ENCODE data around the gene USP22.
A peak's percentile ranks its signal among the peaks of the same experiment; 100 is the strongest.
"Not testable (repeated sequence)": the region's sequence is repeated elsewhere in the genome, so short reads cannot be mapped to it uniquely, and the experiment has no call there.

USP22 gene

DNA sequence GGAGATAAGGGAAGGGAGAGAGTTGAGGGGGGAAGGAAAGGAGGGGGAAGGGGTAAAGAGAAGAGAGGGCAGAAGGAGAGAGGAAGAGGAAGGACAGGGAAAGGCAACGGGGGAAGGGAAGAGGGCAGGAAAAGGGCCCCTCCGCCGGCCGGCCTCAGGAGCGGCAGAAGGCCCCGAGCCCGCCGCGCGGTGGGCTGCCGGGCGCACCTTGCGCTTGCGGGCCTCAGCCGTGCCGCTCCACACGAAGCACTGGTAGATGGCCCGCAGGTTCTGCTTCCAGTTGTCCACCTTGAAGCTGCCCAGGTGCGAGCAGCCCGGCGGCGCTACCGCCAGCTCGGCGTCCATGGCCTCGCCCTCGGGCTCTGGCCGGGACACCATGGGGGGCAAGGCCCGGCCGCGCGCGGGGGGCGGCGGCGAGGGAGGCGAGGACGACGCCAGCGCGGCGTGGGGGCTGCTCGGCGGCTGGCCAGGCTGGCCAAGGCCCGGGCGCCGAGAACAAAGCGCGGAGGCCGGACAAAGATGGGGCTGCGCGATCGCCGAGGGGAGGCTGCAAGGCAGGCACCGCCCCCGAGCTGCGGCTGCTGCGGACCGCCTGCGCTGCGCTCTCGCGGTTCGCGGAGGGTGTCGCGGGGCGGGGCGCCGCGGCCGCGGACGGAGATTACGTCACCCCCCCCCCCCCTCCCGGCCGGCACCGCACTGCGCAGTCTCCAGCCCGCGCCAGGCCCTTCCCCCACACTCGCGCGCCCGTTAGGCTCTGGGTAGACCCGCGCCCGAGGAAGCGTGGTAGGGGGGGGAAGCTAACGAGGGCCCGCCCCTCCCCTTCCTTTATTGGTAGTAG lies at the start of gene USP22:
Gene USP22 (minus strand): TSS at position 554 of the 838 bp plus-strand sequence. CDS start 176 bp downstream, at position 378.
- DNase-seq = peak; percentile 9

DNA sequence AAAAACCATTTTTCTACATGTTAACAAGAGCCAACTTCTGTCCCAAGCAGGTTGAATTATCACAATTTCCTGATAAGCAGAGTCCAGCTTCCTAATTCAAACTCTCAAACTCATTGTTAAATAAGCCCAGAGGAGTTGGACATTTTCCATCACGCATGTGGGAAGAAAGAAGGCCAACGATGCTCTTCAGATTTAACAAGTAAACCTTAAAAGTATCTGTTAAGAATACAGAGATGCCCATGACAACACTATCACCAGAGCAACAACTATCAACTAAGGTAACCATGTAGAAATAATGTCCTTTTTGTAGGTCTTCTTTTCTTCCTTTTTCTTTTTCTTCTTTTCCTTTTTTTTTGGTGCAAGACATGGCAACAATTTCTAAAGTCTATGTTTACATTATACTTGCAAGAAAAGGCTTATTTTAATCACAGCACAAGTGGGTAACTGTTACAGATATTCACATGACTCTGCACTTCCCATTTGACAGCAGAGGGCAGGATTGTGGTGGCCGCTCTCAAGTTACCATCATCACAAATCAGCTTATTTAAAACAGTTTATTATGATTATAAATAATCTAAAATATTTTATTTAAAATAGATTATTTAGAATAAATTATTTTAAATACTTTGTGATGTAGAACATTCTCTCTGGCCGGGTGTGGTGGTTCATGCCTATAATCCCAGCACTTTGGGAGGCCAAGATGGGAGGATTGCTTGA lies 48.2 kb upstream of the USP22 start:
- no peak for DNase-seq

DNA sequence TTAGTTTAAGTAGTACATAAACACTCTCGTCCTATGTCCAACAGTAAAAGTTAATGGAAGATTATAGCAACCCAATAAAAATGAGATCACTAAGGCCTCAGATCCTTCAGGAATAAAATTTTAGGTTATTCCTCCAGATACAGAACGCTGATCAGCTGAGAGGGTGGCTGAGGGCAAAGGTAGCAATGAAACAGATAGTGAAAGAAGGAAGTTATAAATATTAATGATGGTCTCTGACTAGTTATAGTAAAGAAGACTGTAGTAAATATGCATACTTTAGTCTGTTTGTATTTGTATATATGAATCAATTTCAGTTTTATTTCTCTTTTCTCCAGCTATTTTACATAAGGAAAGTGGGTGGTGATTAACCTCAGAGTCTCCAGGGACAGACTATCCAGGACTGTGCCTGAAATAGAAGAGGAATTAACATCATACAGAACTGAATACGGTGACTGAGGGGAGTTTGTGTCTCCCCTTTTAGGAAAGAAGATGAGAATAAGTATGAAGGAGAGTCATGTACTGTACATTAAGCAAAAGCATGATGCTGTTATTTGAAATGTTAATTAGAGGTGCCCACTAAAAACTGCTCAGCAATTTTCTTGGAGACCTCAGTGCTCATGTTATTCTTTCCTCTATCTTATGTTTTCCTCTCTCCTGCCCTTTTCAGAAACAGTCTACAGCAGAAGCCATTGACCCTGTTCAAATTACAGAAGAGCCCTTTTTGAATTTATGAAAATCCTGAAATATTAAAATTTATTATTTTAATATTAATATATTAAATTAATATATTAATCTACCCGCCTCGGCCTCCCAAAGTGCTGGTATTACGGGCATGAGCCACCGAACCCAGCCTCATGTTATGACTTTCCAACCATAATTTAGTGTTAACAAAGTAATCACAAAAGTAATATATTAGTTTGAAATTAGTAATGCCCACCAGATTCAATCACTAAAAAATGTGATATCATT lies 47.4 kb upstream of the USP22 start:
- DNase-seq = no peak

DNA sequence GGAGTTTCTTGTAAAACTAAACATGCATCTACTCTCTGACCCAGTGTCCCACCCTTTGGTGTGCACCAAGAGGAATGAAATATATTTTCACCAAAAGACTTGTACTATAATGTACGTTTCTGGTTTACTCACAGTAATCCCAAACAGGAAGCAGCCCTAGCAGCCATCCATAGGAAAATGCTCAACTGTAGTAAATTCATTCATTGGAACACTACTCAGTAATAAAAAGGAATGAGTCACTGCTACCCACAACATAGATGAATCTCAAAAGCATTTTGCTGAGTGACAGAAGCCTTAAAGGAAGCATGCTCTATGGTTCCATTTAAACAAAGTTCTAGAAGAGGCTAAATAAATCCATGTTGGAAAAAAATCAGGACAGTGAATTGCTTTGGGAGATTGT lies 46.3 kb upstream of the USP22 start:
- DNase-seq = no peak

DNA sequence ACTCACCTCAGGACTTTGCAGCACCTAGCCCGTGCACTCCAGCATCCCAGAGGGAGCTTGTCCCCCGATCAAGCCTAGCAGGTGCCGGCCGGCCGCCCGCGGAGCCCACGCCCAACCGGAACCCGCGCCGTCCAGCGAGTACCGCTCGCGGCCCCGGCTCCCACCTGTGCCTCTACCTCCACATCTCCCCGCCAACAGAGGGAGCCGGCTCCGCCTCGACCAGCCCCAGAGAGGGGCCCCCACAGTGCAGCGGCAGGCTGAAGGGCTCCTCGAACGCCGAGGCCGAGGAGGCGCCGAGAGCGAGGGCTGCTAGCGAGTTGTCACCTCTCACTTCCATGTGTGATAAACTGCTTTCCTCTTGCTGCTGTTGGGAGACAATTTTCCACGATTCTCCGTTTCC lies 42.9 kb upstream of the USP22 start:
- DNase-seq = no peak

DNA sequence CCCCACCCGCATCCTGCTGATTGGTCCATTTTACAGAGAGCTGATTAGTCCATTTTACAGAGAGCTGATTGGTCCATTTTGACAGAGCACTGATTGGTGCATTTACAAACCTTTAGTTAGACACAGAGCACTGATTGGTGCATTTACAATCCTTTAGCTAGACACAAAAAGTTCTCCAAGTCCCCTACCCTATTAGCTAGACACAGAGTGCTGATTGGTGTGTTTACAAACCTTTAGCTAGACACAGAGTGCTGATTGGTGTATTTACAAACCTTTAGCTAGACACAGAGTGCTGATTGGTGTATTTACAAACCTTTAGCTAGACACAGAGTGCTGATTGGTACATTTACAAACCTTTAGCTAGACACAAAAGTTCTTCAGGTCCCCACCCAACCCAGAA lies 42.5 kb upstream of the USP22 start:
- DNase-seq = not testable (repeated sequence)

DNA sequence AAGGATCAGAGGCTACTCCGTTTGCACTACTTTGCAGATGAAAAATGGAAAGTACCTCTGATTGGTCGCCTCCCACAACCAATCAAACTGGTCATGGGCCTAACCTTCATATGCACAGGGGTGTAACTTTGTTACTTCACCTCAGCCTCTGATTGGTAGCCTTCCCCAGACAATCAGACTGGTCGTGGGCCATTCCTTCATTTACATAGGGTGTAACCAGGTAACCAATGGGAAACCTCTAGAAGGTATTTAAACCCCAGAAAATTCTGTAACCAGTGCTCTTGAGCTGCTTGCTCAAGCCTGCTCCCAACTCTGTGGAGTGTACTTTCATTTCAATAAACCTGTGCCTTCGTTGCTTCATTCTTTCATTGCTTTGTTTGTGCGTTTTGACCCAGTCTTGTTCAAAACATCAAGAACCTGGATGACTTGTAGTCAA lies 39.2 kb upstream of the USP22 start:
- no peak for DNase-seq

DNA sequence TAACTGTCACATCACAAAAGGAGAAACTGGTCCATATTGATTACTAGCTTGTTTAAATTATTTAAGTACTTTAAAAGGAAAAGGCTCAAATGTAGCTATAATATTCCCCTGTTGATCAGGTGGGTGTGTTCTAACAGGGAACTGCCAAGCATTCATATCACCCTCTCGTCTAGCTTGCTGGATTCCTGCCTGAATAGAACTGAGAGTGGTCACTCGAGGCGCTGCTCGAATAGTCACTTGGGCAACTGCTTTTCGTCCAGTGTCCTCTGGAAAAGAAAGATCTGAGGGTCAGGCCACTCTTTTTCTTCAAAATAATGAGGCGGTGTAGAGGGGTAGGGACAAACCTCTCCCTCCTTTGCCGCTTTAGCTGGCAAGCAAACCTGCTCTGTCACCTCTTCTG lies 36.4 kb upstream of the USP22 start:
- no peak for DNase-seq

DNA sequence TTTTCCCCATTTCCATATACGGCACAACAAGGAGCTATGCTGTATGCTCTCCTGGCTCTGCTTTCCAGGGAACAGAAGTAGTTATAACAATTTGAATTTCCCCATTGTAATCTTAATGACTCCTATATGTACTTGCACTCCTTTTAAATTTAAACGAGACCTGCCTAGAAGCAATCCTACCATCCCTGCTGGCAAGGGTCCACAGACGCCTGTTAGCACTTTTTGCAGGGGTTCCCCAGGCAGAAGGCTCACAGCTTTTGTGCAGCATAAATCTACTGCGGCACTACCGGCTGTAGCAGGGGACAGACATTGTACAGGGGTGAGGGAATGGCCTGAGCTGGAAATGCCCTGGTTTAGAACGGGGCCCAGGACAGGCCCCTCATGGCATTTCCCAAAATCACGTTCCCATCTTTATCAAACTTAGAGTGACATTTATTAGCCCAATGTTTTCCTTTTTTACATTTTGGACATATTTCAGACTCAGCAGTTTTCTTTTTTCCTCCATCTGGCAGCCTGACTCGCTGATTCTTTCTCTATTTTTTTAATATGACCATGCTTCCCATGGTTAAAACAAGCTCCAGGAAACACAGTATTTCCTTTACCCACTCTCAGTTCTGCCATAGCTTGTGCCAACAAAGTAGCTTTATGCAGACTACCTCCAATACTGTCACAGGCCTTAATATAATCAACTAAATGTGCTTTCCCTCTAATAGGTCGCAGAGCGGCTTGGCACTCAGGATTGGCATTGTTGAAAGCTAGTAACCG lies 35.4 kb upstream of the USP22 start:
- DNase-seq = no peak

DNA sequence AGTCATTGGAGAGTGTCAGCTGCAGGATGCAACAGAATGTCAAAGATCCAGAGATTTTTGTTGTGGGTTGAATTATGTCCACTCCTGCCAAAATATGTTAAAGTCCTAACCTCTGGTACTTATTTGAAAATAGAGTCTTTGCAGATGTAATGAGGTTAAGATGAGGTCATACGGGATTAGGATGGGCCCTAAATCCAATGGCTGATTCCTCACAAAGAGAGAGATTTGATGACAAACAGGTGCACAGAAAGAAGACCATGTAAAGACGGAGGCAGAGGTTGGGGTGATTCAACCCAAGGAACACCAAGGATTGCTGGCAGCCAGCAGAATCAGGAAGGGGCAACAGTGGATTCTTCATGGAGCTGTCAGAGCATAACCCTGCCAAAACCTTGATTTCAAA lies 34.5 kb upstream of the USP22 start:
- DNase-seq = no peak

DNA sequence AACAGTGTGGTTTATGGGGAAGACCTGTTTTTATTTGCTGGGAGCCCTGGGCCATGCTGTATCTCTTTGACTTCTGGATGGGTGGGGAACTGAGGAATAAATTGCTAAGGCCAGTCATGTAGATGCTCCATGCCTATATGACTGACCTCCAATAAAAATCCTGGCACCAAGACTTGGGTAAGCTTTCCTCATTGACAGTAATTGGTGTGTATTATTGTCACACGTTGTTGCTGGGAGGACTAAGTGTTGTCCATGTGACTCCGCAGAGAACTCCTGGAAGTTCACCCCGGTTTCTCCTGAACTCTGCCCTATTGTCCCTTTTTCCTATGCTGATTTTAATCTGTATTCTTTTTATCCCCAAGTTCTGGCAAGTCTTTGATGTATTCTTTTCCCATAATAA lies 33.4 kb upstream of the USP22 start:
- DNase-seq = no peak

DNA sequence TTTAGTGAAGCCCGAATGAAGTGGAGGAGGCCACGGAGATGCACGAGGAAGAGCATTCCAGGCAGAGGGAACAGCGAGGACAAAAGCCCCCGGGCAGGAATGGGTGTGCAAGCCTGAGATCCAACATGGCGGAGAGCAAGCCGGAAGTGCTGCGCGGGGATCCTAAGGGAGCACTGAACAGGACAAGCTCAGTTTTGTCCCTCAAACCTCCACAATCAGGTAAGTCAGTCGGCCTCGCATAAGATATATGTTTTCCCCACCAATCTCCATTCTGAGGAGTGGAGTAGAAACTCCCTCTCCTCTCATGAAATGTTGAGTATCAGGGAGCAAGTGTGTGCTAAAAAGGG lies 32.9 kb upstream of the USP22 start:
- no peak for DNase-seq

DNA sequence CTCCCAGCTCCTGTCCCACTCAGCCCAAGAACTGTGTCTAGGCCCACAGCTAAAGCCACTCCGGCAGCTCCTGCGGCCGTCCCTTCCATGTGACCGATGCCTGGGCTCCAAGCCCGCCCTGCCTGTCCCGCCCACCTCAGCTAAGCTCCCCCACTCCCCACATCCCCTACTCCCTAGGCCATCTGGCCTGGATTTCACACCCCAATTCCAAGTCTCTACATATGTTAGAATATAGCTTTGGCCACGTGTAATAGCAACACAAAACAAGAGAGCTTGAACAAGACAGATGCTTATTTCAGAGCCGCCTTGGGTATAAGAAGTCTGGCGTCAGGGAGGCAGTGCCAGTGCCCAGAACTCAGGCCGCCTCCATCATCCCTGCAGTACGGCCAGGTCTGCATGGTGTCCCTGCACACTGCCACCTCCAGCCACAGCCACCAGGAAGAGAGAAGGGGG lies 30.0 kb upstream of the USP22 start:
- DNase-seq = no peak

DNA sequence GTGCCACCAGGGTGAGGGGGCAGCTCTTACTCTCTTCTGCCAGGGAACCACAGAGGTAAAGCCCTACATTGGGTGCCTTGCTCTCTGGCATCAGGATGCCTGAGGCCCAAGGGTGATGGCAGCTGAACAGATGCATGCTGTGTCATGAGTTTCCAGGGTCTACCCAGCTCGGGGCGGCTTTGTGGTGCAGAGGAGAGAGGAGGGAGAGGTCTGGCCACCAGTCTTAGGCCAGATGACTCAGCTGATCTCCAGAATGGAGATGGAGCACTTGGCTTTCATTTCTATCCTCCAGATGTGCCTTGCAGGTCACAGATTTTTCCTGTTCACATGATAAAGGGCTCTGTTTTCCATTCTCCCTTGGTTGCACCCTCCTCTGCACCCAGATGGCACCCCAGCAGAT lies 23.6 kb upstream of the USP22 start:
- DNase-seq = no peak

DNA sequence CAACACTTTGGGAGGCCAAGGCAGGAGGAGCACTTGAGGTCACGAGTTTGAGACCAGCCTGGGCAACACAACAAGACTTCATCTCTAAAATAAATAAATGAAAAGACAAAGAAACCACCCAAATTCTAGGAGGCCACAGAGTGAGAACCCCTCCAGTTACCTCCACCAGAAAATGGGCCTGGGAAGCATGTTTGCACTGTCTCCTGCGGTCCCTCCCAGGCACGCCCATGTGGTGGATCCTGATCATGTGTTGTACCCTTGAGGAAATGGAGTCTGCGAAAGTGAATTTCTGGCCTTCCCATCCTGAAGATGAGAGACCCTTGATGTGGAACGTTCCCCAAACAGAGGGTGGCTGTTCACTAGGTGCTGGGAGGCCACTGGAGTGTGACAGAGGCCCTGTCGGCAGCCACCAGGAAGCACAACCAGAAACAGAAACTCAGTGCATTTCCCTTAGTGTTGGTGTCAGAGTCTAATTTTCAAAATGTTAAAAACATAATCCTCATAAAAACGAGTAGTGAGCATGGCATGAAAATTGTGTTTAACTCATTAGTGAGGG lies 19.2 kb upstream of the USP22 start:
- DNase-seq = no peak

DNA sequence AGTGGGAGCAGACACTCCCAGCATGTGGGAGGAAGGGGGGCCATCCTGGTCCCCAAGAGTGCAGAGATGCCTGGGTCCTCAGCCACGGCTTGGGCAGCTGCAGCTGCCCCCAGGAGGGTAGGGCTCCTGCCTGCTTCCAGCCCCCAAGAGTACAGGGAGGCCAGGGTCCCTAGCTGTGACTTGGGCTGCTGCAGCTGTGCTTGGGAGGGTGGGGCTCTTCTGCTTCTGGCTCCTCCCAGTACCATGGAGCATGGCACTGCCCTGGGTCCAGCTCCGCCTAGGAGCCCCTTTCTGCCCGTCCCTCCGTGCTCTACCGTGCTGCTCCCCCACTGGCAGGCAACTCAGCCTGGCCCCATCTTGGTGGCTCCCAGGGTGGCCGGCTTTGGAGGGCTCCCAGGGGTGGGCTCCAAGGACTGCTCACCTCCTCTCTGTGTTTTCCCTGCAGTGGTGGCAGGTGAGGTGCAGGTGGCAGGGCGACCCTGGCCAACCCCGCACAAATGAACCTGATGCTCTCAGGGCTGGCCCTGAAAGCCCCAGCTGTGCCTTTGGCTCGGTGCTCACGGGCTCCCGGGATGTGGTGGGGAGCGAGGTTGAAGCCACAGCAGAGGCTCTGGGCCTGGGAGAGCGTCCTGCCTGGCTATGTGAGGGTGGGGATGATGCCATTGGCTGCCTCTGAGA lies 18.5 kb upstream of the USP22 start:
- no peak for DNase-seq

DNA sequence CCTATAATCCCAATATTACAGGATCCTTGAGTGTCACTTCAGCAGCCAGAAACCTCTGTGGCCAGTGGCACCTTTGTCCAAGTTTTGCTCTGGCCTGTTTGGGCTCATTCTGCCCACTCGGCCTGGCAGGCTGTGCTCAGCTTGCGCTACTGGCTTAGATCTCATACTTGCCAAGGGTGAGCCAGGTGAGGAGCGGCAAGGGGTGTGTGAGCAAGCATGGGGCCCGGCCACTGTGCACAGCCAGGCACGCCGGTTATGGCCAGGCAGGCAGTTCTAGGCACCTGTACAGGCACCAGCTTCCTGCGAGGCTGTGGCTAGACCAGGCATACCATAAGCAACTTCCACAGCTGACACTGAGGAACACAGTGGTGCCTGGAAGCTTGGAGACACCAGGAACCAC lies 16.9 kb upstream of the USP22 start:
- no peak for DNase-seq

DNA sequence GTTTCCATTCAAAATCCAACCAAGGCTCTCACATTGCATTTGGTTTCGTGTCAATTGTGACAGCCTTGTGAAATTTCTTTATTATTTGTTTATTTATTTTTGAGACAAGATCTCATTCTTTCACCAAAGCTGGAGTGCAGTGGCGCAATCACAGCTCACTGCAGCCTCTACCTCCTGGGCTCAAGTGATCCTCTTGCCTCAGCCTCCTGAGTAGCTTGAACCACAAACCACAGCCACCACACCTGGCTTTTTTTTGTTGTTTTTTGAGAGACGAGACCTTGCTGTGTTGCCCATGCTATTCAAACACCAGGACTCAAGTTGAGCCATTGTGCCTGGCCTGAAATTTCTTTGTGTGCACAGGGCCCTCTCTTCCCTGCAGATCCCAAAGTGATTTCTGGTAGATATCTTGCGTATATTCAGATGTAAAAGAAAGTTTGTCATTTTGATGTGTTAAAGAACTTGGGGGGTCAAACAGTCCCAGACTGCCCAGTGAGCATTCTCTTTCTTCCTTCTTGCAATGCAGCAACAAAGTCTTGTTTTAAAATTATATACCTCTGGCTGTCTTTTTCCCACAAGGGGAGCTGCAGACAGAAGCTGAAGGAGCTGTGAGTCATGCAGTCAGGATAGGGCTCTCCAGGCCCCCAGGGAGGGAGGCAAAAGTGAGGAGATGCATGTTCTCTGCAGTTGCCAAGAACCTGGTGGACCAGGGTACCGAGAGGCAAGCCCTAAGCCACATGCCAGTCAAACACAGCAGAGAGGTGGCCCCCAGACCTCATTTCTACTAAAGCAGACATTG lies 15.5 kb upstream of the USP22 start:
- no peak for DNase-seq

DNA sequence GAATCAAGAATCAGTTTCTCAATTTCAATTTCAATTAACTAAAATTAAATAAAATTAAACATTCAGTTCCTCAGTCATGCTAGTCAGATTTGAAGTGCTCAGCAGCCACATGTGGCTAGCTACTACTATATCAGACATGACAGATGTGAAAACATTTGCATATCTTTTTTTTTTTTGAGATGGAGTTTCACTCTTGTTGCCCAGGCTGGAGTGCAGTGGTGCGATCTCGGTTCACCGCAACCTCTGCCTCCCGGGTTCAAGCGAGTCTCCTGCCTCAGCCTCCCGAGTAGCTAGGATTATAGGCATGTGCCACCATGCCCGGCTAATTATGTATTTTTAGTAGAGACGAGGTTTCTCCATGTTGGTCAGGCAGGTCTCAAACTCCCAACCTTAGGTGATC lies 10.2 kb upstream of the USP22 start:
- not testable (repeated sequence) for DNase-seq

DNA sequence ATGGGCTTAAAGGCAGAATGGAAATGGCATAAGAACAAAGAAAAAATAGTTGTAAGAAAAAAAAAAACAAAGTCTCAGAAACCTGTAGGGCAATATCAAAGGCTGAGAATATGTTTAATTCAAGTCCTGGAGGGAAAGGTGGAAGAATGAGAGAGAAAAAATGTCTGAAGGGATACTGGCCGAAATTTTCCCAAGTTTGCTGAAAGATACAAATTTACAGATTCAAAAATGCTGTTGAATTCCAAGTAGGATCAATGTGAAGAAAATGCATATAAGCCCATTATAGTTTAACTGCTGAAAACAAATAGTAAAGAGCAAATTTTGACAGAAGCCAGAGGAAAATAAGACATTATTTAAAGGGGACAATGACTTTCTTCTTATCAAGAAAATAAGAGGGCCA lies 6.6 kb upstream of the USP22 start:
- DNase-seq = no peak

DNA sequence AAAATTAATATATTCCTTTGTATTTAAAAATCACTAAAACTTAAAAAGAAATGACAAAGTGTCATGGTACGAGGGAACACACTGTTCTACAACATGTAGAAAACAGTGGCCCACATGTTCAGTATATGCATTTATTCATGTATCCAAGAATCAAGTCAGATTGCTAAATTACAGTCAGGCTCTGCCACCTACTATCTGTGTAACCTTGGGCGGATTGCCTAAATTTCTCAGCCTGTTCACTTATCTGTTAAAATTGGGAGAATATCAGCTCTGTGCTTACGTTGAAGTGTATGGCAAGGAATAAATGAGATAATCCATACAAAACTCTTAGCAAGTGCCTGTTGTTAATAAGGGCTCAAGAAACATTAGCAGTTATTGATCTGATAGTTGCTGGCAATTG lies 3.4 kb upstream of the USP22 start:
- no peak for DNase-seq
